Stimulated activated CD4-positive, alpha-beta T cell treated with anti-CD3 and anti-CD28 coated beads, Interleukin-12 subunit alpha, Interleukin-12 subunit beta, amount 100 ng/mL, for 48 hours (primary cell): ENCODE data around the gene CXCL16.

Experiments used
- DNase-seq, 3 donors: peaks; one replicate each; pipeline ENCODE4 v3.0.0-alpha.2; 2020; ENCODE audit warnings: low read depth in 2 of 3, low spot score in 1 of 3

Gene CXCL16, protein sequence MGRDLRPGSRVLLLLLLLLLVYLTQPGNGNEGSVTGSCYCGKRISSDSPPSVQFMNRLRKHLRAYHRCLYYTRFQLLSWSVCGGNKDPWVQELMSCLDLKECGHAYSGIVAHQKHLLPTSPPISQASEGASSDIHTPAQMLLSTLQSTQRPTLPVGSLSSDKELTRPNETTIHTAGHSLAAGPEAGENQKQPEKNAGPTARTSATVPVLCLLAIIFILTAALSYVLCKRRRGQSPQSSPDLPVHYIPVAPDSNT

DNA sequence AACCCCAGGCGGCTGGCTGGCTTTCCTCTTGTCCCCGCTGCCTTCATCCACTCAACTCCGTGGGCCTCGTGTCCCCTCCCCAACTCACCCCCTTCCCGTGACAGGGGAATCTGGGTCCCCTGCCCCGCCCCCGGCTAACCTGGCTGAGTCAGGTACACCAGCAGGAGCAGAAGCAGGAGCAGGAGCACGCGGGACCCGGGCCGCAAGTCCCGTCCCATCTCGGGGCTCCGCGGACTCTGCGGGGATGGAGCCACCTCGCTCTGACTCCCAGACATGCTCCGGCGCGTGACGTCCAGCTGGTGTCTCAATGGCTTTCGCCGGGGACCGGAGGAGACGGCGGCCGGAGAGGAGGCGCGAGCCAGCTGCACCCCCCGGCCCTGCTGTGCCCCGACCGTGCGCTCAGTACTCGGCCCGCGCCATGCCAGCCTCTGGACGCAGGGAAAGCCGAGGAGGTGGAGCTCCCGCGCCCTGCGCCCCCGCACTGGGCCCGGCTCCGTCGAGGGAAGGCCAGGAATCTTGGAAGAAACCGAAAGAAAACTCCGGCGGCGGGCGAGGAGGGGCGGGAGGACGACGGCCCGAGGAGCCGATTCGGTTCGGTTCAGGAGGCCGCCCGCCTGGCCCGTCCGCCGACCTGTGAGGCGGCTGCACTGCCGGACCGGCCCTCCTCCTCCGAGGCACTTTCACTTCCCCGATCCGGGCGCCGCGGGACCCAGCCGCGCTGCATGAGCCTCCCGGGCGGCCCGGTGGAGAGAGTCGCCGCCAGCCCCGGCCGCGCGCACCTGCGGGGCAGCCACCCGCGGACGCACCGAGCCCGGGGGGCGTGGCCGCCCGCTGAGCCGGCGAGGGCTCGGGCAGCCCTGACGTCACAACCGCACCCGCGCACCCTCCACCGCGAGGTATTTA is at the start of gene CXCL16, which contains the start of gene ZMYND15:
TSS of gene CXCL16 (minus strand) at position 807 of the 903 bp plus-strand sequence. CDS start at position 218, 589 bp downstream.
TSS of gene ZMYND15 (plus strand) at position 712 of the 903 bp plus-strand sequence. CDS start 716 bp downstream, outside the sequence.
- DNase-seq, result peak in 1 of 3 donors; percentile 28

- DNase-seq, result no peak
Observed at GRCh38 chr17:4788807-4789700, 49.3 kb upstream of the CXCL16 start, which contains the start of gene GLTPD2. TSS of gene GLTPD2 (plus strand) at chr17:4788964. CDS start at chr17:4789012, 48 bp downstream.

- no peak for DNase-seq
Observed at GRCh38 chr17:4788159-4788806, 48.6 kb upstream of the CXCL16 start.

DNA sequence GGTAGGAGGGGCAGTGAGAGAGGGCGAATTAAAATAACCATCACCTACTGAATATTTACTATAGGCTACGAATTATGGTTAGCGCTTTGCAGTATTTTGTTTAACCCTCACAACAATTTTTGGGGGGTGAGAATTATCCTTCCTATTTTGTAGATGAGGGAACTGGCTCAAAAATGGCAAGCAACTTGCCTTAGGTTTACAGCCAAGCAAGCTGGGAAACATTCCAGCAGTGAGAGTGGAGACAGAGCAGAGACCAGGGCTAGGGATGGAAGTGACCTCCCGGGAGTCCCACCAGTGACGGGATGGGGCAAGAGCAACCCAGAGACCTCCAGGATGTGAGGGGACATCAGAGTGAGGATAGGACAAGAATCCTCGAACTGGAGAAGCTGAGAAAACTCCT is 46.8 kb upstream of the CXCL16 start:
- DNase-seq, result no peak

- DNase-seq, result no peak
Observed at GRCh38 chr17:4786106-4786511, 46.4 kb upstream of the CXCL16 start, which contains the start of gene VMO1. TSS of gene VMO1 (minus strand) at chr17:4786364. CDS start at chr17:4786352, 12 bp downstream.

DNA sequence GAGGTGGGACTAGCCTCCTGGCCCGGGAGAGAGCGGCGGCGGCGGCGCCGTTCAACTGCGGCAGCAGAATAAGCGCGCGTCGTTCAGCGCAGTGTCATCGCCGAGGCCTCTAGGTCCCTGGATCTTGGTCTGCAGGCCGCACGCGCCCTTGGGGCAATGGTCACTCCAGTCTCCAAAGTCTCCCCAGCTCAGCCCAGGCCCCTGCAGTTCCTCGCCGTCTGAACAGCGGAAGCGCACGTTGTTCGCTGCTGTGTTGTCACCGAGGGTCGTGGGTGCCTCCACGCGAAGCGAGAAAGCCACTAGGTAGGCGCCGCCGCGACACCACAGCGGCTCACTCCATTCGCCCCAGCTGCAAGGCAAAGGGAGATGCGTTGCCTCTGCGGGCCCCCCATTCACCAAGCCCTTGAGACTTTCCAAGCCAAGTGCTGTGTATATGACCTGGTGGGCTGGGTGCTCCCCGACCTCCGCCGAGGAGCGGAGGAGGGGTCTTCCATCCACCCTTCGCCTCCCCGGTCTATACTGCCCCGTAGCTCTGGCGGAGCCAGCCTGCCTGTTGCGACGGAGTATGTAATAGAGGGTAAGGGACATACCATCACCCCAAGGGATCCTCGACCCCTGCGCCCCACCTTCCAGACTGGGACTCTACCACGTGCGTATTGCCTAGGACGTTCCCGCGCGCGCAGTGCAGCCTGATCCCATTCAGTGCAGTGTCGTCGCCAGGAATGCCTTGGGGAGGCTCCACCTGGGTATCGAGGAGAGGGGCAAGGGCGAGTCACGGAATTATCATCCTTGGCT is 45.8 kb upstream of the CXCL16 start:
- DNase-seq, result no peak

GRCh38 chr17:4782652-4783051 is 42.9 kb upstream of the CXCL16 start:
- DNase-seq, result no peak

GRCh38 chr17:4780325-4780955 is 40.7 kb upstream of the CXCL16 start:
- DNase-seq, result no peak

GRCh38 chr17:4777969-4778760 is 38.4 kb upstream of the CXCL16 start:
- no peak for DNase-seq

- DNase-seq, result no peak
Observed at GRCh38 chr17:4772235-4772613, 32.5 kb upstream of the CXCL16 start.

DNA sequence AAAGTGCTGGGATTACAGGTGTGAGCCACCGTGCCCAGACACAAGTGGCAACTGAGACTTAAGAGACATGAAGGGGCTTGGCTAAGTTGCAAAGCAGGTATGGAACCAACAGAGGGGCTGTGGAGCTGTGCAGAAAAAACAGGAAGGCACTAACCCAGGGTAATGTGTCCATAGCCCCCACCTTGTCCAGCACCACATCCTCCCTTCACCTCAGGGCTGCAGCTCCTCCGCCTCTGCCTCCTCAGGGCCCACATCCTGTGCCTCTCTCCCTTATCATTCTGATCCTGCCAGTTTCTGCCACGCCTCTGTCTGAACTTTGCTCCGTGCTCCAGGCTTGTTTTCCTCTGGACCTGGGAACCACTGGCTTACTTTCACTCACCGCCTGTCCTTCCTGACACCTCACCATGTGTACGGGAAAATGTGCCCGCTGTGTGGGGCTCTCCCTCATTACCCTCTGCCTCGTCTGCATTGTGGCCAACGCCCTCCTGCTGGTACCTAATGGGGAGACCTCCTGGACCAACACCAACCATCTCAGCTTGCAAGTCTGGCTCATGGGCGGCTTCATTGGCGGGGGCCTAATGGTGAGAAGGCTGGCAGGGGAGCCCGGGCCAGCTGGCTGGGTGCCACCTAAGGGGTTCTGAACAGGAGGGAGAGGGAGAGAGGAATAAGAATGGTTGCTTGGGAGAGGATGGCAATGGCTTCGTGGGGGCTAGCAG is 31.9 kb upstream of the CXCL16 start, which contains the start of gene TM4SF5:
TSS of gene TM4SF5 (plus strand) at position 368 of the 716 bp plus-strand sequence. CDS start at position 405, 37 bp downstream.
- DNase-seq, result no peak

DNA sequence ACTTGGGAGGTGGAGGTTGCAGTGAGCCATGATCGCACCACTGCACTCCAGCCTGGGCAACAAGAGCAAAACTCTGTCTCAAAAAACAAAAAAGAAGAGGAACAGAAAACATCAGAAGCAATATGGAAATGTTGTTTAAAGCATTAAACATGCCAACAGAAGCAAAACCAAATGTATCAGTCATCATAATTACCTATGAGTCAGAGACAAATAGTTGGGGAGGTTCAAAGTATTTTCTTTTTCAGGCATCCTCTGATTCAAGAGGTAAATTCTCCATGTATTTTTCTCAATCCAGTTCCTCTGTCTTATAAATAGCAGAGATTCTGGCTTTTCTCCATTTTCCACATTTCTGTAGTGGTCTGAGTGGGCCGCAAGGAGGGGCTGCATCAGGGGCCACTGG is 29.9 kb upstream of the CXCL16 start:
- DNase-seq, result no peak

- no peak for DNase-seq
Observed at GRCh38 chr17:4768298-4768697, 28.6 kb upstream of the CXCL16 start.

DNA sequence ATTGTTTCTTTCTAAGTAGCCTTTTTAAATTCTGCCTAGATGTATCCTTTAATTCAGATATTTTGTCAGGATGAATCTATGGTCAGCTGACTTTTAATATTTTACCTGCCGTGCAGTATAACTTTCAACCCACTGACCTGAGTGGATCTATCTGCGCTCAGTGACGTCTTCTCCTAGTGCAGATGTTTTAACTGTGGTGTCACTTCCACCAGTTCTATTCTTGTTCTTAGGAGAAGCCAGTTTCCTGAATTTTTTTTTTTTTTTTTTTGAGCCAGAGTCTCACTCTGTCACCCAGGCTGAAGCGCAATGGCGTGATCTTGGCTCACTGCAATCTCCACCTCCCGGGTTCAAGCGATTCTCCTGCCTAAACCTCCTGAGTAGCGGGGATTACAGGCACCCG is 27.0 kb upstream of the CXCL16 start:
- DNase-seq, result no peak

DNA sequence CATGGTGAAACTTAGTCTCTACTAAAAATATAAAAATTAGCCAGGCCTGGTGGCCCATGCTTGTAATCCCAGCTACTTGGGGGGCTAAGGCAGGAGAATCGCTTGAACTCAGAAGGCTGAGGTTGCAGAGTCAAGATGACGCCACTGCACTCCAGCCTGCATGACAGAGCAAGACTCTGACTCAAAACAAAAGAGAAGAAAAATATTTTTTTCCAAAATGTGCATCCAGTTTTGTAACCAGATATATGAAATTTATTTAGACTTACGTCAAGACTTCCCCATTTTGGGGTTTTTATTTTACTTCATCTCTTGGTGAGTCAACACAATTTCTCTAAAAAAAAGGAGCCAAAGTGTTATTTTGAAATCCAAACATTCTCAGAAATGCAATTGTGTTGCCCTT is 26.5 kb upstream of the CXCL16 start:
- no peak for DNase-seq

- no peak for DNase-seq
Observed at GRCh38 chr17:4764595-4764994, 24.9 kb upstream of the CXCL16 start.

DNA sequence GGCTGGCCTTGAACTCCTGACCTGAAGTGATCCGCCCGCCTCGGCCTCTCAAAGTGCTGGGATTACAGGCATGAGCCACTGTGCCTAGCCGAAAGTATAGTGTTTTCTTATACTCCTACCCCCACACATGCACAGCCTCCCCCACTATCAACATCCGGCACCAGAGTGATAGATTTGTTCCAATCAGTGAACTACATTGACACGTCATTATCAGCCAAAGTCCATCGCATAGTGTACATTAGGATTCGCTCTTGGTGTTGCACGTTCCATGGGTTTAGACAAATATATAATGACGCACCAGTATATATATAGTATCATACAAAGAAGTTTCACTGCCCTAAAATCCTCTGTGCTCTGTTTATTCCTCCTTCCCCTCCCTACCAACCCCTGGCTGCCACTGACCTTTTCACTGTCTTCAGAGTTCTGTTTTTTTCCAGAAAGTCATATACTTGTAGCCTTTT is 20.1 kb upstream of the CXCL16 start:
- DNase-seq, result no peak
